ENCODE data around the gene NEK5. TPM values are rescaled to one million over a fixed set of nuclear protein-coding genes. Genes with fewer than 3 reads are reported as not detected.

NEK5 gene
- polyA plus RNA-seq, 1 experiment = 0.04 TPM

DNA sequence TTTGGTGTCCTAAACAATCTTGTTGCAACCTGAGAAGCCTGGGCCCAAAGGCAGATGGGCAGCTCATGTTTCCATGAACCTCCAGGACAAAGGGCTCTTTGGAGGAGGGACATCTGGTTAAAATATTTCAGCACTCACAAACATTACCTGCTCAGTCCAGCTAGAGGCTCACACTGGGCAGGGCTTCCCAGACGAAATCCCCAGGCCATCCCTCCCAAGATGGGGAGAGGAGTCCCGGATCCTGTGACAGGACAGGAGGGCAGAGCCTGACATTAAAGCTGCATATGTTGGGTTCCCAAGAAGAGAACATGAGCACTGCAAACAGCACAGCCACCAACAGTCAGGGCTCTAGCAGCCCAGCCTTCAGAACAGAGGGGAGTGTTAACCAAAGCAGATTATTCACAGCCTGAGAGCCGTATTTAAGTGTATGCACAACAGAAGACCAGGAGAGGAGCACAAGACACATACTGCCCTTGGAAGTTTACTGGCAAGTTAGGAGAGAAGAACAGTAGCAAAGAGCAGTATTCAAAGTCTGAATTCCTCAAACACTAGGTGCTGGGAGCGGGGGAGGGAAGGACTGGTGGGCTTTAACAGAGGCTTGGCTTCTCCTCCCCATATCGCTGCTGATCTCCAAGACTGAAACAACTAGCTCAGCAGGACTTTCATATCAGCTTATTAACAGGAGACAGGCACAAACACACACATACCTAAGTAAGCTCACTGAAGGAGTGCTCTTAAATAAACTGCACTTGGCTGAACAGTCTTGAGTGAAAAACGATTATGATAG, 130.0 kb downstream of the NEK5 start:
- no peak for DNase-seq (ENCODE audit: low read depth, low spot score)
- TF ChIP-seq, protein P1, sequence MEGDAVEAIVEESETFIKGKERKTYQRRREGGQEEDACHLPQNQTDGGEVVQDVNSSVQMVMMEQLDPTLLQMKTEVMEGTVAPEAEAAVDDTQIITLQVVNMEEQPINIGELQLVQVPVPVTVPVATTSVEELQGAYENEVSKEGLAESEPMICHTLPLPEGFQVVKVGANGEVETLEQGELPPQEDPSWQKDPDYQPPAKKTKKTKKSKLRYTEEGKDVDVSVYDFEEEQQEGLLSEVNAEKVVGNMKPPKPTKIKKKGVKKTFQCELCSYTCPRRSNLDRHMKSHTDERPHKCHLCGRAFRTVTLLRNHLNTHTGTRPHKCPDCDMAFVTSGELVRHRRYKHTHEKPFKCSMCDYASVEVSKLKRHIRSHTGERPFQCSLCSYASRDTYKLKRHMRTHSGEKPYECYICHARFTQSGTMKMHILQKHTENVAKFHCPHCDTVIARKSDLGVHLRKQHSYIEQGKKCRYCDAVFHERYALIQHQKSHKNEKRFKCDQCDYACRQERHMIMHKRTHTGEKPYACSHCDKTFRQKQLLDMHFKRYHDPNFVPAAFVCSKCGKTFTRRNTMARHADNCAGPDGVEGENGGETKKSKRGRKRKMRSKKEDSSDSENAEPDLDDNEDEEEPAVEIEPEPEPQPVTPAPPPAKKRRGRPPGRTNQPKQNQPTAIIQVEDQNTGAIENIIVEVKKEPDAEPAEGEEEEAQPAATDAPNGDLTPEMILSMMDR (IDR thresholded peaks at IDR 0.05; ENCODE audit: low read depth, low read length) = no peak
- H3K9me3 ChIP-seq (ENCODE audit: control insufficient read depth, insufficient read depth, low read length) = no peaks in the 10 kb centered on the region
- ChIA-PET POLR2A (no interaction called here), CTCF (interaction anchor here (0.6 to 4.3 kb wide), 5 partner anchors 9 to 713 kb away, joined by 3 to 39 read pairs (median 3); partner anchors contain the start of gene NEK5)
- no peak overlapping the region for H3K4me3 ChIP-seq (ENCODE audit: low read depth, low read length)
- H3K27ac ChIP-seq (ENCODE audit: low read depth, low read length) = no peak overlapping the region
- H3K27me3 ChIP-seq (ENCODE audit: control insufficient read depth, insufficient read depth, low read length) = peaks cover 33% of the 10 kb centered on the region

DNA sequence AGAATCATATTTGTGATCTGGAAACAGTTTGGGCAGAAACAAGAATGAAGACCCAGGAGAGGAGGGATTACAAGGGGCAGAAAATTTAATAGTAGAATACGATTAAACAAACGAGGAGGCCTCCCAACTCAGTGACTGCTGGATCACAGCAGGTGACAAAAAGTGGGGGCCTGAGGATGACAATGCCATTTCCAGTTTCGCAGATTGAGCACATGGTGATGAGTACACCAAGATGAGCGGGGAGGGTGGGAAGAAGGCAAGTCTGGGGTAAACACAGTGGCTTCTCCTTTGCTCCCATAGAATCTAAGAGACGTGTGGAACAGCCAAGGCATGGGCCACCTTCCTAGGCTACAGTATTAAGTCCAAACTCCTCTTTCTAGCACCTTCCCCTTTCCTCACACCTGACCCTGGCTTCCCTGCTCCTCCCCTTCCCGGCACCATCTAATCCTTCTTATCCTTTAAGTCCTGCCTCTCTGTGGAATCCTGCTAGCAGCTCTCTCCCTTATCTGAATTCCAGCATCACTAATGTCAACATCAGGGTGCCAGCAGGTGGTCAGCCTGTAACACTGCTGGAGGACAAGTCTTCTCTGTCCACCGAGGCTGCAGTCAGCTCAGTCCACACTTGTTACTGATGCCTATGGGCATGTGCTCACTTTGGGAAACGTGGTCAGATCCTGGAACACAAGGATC, 131.1 kb downstream of the NEK5 start:
- no peak for DNase-seq (ENCODE audit: low read depth, low spot score)
- TF ChIP-seq, protein P1 (IDR thresholded peaks at IDR 0.05; ENCODE audit: low read depth, low read length) = no peak
- Histone ChIP-seq H3K27ac (ENCODE audit: low read depth, low read length) (no peak overlapping the region), H3K9me3 (ENCODE audit: control insufficient read depth, insufficient read depth, low read length) (no peaks in the 10 kb centered on the region), H3K27me3 (ENCODE audit: control insufficient read depth, insufficient read depth, low read length) (peaks cover 37% of the 10 kb centered on the region), H3K4me3 (ENCODE audit: low read depth, low read length) (no peak overlapping the region)
- POLR2A ChIA-PET = no interaction called here
- CTCF ChIA-PET = interaction anchor here (1.1 to 1.2 kb wide), 4 partner anchors 10 to 178 kb away, joined by 3 to 4 read pairs (median 3); no protein-coding TSS in a partner anchor

DNA sequence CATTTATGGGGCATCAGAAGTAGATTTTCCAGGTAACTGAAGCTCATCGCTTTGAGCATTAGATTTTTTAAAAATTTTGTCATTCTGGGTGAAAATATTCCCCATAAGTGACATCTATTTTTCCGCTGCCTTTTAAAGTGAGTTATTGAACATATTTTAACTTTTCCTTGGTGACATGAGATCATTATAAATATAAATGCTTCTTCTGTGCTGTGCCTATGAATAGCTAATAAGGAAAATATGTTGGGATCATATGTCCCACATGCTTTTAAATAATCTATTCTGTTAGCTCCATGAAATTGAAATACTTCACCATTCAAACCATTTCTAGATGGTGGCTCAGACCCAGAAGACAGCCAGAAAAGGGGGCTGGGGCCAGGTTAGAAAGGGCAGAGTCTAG, 131.7 kb downstream of the NEK5 start:
- DNase-seq (ENCODE audit: low read depth, low spot score) = no peak
- H3K27me3 ChIP-seq (ENCODE audit: control insufficient read depth, insufficient read depth, low read length) = peaks cover 38% of the 10 kb centered on the region
- POLR2A ChIA-PET = no interaction called here
- H3K4me3 ChIP-seq (ENCODE audit: low read depth, low read length) = no peak overlapping the region
- TF ChIP-seq, protein P1 (IDR thresholded peaks at IDR 0.05; ENCODE audit: low read depth, low read length) = no peak
- CTCF ChIA-PET = interaction anchor here (1.2 kb wide), 2 partner anchors 130 to 131 kb away, joined by 3 to 4 read pairs; no protein-coding TSS in a partner anchor
- H3K9me3 ChIP-seq (ENCODE audit: control insufficient read depth, insufficient read depth, low read length) = no peaks in the 10 kb centered on the region
- H3K27ac ChIP-seq (ENCODE audit: low read depth, low read length) = no peak overlapping the region

DNA sequence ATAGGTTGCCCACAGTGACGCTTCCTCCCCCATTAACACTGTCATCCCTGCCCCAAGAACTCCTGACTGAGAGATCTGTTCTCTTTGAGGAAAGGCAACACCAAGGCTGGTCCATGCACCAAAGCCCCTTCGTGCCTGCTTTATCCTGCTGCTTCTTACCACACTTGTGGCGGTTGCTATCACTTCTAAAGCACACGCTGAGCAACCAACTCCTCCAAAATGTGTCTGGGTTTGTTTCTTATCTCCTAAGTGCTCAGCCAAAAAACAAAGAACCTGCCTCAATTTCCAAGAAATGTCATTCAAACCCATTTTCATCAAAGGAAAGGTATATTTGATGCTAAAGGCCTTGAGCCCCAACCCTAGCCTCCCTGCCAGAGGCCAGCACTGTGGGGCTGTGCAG, 132.2 kb downstream of the NEK5 start:
- no peaks in the 10 kb centered on the region for H3K9me3 ChIP-seq (ENCODE audit: control insufficient read depth, insufficient read depth, low read length)
- TF ChIP-seq, protein P1 (IDR thresholded peaks at IDR 0.05; ENCODE audit: low read depth, low read length) = no peak
- ChIA-PET CTCF (interaction anchor here (1.2 kb wide), 2 partner anchors 131 to 132 kb away, joined by 3 to 4 read pairs; no protein-coding TSS in a partner anchor), POLR2A (no interaction called here)
- H3K27me3 ChIP-seq (ENCODE audit: control insufficient read depth, insufficient read depth, low read length) = peaks cover 41% of the 10 kb centered on the region
- no peak overlapping the region for H3K4me3 ChIP-seq (ENCODE audit: low read depth, low read length)
- DNase-seq (ENCODE audit: low read depth, low spot score) = no peak
- no peak overlapping the region for H3K27ac ChIP-seq (ENCODE audit: low read depth, low read length)
